Raji (cell line): ENCODE measurements around the gene FANCM.

ENCODE experiments used
- POLR2A ChIP-seq: IDR thresholded peaks from 2 replicates; pipeline ENCODE4 v1.6.1; 2011; ENCODE audit warnings: low read depth, low read length, control low read depth; ENCODE audit not compliant: insufficient read depth

The FANCM gene

DNA sequence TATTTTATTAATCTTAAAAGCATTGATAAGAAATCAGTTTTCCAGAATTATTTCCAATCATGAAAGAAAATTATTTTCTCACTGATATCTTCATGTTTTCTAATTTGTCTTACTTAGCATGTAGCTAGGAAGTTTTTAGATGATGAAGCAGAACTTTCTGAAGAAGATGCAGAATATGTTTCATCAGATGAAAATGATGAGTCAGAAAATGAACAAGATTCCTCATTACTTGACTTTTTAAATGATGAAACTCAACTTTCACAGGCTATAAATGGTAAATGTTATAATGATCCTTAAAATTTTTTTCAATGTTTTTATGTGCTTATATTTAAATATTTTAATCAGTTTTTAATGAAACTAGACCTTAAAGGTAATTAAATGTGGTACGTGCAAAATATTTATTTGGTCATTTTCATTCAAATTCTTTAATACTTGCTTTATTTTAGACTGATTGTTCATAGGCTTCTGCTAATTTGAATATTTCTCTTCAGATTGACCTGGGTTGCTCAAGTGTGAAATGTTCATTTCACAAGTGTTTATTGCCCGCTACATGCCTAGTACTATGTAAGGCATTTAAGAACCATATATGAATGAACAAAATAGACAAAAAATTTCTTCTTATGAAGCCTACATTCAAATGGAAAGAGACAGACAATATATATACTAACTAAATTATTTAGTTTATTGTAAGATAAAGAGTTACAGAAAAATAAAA lies 49.5 kb downstream of the FANCM start:
- no peak for TF ChIP-seq POLR2A

DNA sequence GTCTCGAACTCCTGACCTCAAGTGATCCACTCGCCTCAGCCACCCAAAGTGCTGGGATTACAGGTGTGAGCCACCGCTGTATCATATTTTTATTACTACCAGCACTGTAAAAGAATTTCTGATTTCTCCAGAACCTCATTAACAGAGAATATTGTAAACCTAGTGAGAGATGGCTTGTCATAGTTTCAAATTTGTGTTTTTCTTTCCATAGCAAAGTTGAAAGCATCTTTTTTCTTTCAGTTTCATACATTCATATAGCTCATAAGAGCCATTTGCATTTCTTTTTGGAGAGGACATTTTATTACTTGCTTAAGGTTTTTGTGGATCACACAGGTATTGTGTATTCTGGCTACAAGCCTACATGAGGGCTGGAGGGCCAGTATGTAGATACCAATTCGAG lies 59.2 kb downstream of the FANCM start:
- no peak for TF ChIP-seq POLR2A

- TF ChIP-seq POLR2A, result no peak
Observed at GRCh38 chr14:45198551-45198950, 62.8 kb downstream of the FANCM start.

DNA sequence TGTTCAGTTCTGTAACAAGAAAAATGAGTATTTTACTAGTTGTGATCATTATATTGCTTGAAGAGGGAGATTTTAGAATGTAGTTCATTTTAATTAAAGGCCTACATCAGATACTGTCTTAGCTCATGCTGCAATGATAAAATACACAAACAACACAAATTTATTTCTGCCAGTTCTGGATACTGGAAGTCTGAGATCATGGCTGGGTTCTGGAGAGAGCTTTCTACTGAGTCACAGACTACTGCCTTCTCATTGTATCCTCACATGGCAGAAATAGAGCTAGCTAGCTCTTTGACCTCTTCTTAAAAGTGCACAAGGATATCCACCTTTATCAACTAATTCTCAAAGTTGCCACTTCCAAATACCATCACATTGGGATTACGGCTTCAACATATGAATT lies 63.5 kb downstream of the FANCM start:
- no peak for TF ChIP-seq POLR2A

GRCh38 chr14:45201905-45202304 lies 66.2 kb downstream of the FANCM start:
- no peak for TF ChIP-seq POLR2A

DNA sequence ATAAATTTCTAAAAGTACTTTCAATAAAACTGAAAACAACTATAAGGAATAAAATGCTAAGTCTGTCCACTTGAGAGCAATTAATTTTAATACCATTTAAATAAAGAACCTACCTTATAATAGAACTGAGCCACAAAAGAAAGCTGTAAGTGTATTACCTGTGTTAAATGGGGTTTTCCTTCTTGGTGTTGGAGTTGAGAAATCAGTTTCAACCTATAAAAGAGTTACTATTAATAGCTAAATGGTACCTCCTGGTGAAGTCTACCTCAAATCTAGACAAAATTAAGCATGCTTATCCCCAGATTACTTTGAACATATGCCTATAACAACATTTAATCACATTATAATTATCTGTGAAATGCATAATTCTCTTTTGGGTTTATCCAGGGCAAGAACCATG lies 68.5 kb downstream of the FANCM start:
- TF ChIP-seq POLR2A, result no peak

DNA sequence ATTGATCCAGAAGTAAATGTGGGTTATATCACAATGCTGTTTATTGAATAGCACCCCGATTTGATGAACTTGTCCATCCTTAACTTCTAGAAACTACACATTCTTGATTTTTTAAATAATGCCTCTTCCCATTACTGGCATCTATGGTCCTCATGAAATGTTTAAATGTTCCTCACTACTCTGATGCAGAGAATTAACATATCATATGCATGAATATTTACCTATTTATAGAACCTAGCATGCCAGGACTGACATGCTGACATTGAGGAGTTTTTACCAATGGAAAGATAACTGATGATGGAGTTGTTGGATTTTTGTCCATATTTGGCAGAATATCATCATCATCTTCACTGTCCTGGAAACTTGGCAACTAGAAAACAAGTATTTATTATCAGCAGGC lies 74.4 kb downstream of the FANCM start:
- TF ChIP-seq POLR2A, result no peak

GRCh38 chr14:45211295-45211694 lies 75.6 kb downstream of the FANCM start:
- TF ChIP-seq POLR2A, result no peak

GRCh38 chr14:45212231-45212630 lies 76.5 kb downstream of the FANCM start:
- TF ChIP-seq POLR2A, result no peak

GRCh38 chr14:45222485-45223262 lies 86.9 kb downstream of the FANCM start:
- TF ChIP-seq POLR2A, result no peak

GRCh38 chr14:45227566-45227965 lies 91.8 kb downstream of the FANCM start:
- TF ChIP-seq POLR2A, result no peak

GRCh38 chr14:45238988-45239387 lies 103.3 kb downstream of the FANCM start:
- no peak for TF ChIP-seq POLR2A

DNA sequence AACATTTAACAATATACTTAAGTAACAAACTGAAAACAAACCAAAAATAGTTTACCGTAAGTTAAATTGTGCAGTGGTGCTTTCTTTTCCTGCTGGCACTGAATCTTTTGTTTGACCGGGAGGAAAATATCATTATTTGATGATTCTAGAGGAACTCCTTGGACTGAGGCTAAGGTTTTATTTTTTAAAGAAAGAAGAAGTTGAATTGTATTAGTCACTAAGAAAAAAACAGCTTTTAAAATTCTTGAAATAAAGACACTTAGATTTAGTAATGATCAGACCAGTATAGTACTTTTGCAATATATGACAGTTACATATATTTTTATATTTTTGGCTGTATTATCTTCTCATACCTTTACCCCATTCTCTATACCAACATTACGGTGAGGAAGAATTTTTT lies 107.0 kb downstream of the FANCM start:
- no peak for TF ChIP-seq POLR2A

- no peak for TF ChIP-seq POLR2A
Observed at GRCh38 chr14:45246151-45246550, 110.4 kb downstream of the FANCM start.

- no peak for TF ChIP-seq POLR2A
Observed at GRCh38 chr14:45246691-45247090, 111.0 kb downstream of the FANCM start.

- no peak for TF ChIP-seq POLR2A
Observed at GRCh38 chr14:45247427-45247826, 111.7 kb downstream of the FANCM start.
